ENCODE results near the gene BCL11A. TPM values are rescaled to one million over a fixed set of nuclear protein-coding genes. Genes with fewer than 3 reads are reported as not detected.

BCL11A gene
- polyA plus RNA-seq, 3 donors = 8.7 to 15.6 (median 11.1) TPM

GRCh38 chr2:60508339-60508917, 45.0 kb downstream of the BCL11A start:
- intact Hi-C loops (cut with micrococcal nuclease) = no loop called here
- Mint-ChIP-seq H3K4me3 (peak overlapping the region in 1 of 2 donors; percentile 47), H3K27ac (peak overlapping the region in 6 of 7 donors; percentile 49 to 90 (median 70)), H3K27me3 (ENCODE audit: low read depth in 3 of 3) (no peaks in the 10 kb centered on the region), H3K9me3 (peaks cover 0 to 3% (median 0%) of the 10 kb centered on the region in 7 donors), H3K4me1 (peaks cover 71% of the 10 kb centered on the region), H3K36me3 (peaks cover 16 to 31% of the 10 kb centered on the region in 2 donors)
- Histone ChIP-seq H3K4me3 (replicated peaks in 1 of 3; ENCODE audit: low read depth in 2 of 3, low read length in 3 of 3) (no peak overlapping the region), H3K36me3 (replicated peaks in 1 of 2; ENCODE audit: control insufficient read depth in 1 of 2, insufficient read depth in 2 of 2, low read length in 2 of 2) (no peaks in the 10 kb centered on the region), H3K4me2 (replicated peaks; ENCODE audit: extremely low read depth, low read length, poor library complexity, severe bottlenecking) (no peak overlapping the region), H3K79me2 (ENCODE audit: insufficient read depth, low read length) (peaks cover 87% of the 10 kb centered on the region), H4K20me1 (ENCODE audit: insufficient read depth, low read length) (peaks cover 15% of the 10 kb centered on the region), H3K4me1 (ENCODE audit: control insufficient read depth in 1 of 2, insufficient read depth in 2 of 2, low read length in 2 of 2) (peaks cover 50 to 52% of the 10 kb centered on the region in 2 donors), H3K9ac (ENCODE audit: insufficient read depth, low read length, poor library complexity, severe bottlenecking) (no peak overlapping the region), H3K27me3 (ENCODE audit: control insufficient read depth in 2 of 2, insufficient read depth in 2 of 2, low read length in 2 of 2) (no peaks in the 10 kb centered on the region), H2AFZ (ENCODE audit: insufficient read depth, low read depth, low read length, poor library complexity, severe bottlenecking) (no peak overlapping the region), H3K27ac (ENCODE audit: low read depth in 1 of 2, low read length in 2 of 2) (peak overlapping the region in 1 of 2 donors; percentile 73), H3K9me3 (replicated peaks in 1 of 2; ENCODE audit: control insufficient read depth in 1 of 2, insufficient read depth in 1 of 2, low read length in 2 of 2) (no peaks in the 10 kb centered on the region)
- no peak for DNase-seq
- no peak for TF ChIP-seq CTCF (IDR thresholded peaks at IDR 0.05)
- 82% methylated on average over 7 of the region's 8 CpGs for WGBS (ENCODE audit: insufficient coverage)

- Histone ChIP-seq H3K4me3 (replicated peaks in 1 of 3; ENCODE audit: low read depth in 2 of 3, low read length in 3 of 3) (no peak overlapping the region), H3K27me3 (ENCODE audit: control insufficient read depth in 2 of 2, insufficient read depth in 2 of 2, low read length in 2 of 2) (no peaks in the 10 kb centered on the region), H3K27ac (ENCODE audit: low read depth in 1 of 2, low read length in 2 of 2) (peak overlapping the region; percentile 27 to 73), H3K9me3 (replicated peaks in 1 of 2; ENCODE audit: control insufficient read depth in 1 of 2, insufficient read depth in 1 of 2, low read length in 2 of 2) (no peaks in the 10 kb centered on the region), H3K4me2 (replicated peaks; ENCODE audit: extremely low read depth, low read length, poor library complexity, severe bottlenecking) (peak overlapping the region; percentile 25), H3K36me3 (replicated peaks in 1 of 2; ENCODE audit: control insufficient read depth in 1 of 2, insufficient read depth in 2 of 2, low read length in 2 of 2) (no peaks in the 10 kb centered on the region), H2AFZ (ENCODE audit: insufficient read depth, low read depth, low read length, poor library complexity, severe bottlenecking) (no peak overlapping the region), H3K79me2 (ENCODE audit: insufficient read depth, low read length) (peaks cover 87% of the 10 kb centered on the region), H3K9ac (ENCODE audit: insufficient read depth, low read length, poor library complexity, severe bottlenecking) (no peak overlapping the region), H3K4me1 (ENCODE audit: control insufficient read depth in 1 of 2, insufficient read depth in 2 of 2, low read length in 2 of 2) (peaks cover 45% of the 10 kb centered on the region in 2 donors), H4K20me1 (ENCODE audit: insufficient read depth, low read length) (peaks cover 15% of the 10 kb centered on the region)
- 100% methylated on average over 1 of the region's 9 CpGs for WGBS (ENCODE audit: insufficient coverage)
- intact Hi-C loops (cut with micrococcal nuclease) = no loop called here
- Mint-ChIP-seq H3K4me1 (peaks cover 66% of the 10 kb centered on the region), H3K27me3 (ENCODE audit: low read depth in 3 of 3) (no peaks in the 10 kb centered on the region), H3K4me3 (peak overlapping the region; percentile 12 to 18), H3K36me3 (peaks cover 16 to 22% of the 10 kb centered on the region in 2 donors), H3K27ac (peak overlapping the region; percentile 49 to 90 (median 73)), H3K9me3 (peaks cover 0 to 3% (median 0%) of the 10 kb centered on the region in 7 donors)
- no peak for TF ChIP-seq CTCF (IDR thresholded peaks at IDR 0.05)
- DNase-seq = peak in 1 of 3 donors; percentile 21
Measured at GRCh38 chr2:60507211-60507965, 46.1 kb downstream of the BCL11A start.
